Loucy (cell line): ENCODE data around the gene GLP2R.

Source experiments
- CTCF ChIP-seq: fragments of 200-600 bp; sonication (generic); conservative IDR thresholded peaks from 2 replicates; pipeline ENCODE4 v1.5.1; 2014; ENCODE audit warnings: mild to moderate bottlenecking, antibody characterized with exemption, low read length
- EZH2phosphoT487 ChIP-seq: fragments of 200-600 bp; IDR thresholded peaks from 2 replicates; pipeline ENCODE4 v1.6.1; 2018; ENCODE audit warnings: antibody characterized with exemption, mild to moderate bottlenecking, moderate library complexity, borderline replicate concordance

GRCh38 chr17:9798724-9799123, 27.0 kb upstream of the GLP2R start:
- TF ChIP-seq CTCF (no peak), EZH2phosphoT487 (no peak)
